Testis (tissue), 2 donors: ENCODE results near the gene LRRC66.

Source experiments
- CTCF ChIP-seq, 3 experiments: fragments of 450-650 bp in 2 of 3; fragments of 200-600 bp in 1 of 3; sonication (generic) in 1 of 3; IDR thresholded peaks; one replicate each; pipeline ENCODE4 v1.5.1; 2016 to 2019; ENCODE audit warnings: antibody characterized with exemption in 3 of 3, mild to moderate bottlenecking in 2 of 3, moderate library complexity in 1 of 3
- POLR2A ChIP-seq: fragments of 450-650 bp; IDR thresholded peaks from one replicate; pipeline ENCODE4 v1.6.1; 2017; ENCODE audit warnings: antibody characterized with exemption, mild to moderate bottlenecking, moderate library complexity

- no peak for TF ChIP-seq CTCF (IDR thresholded peaks at IDR 0.05)
- TF ChIP-seq POLR2A, result no peak
Observed at GRCh38 chr4:52014903-52015302, 5.3 kb downstream of the LRRC66 start.
